Stimulated activated CD4-positive, alpha-beta T cell treated with anti-CD3 and anti-CD28 coated beads, Interleukin-4, amount 100 ng/mL, for 1 hour (primary cell): ENCODE measurements around the gene CYBRD1.
"Not testable (repeated sequence)": the region's sequence is repeated elsewhere in the genome, so short reads cannot be mapped to it uniquely, and the experiment has no call there.

Source experiments
- DNase-seq: peaks from one replicate; pipeline ENCODE4 v3.0.0-alpha.2; 2020

Gene CYBRD1

GRCh38 chr2:171516793-171517192 lies 5.5 kb upstream of the CYBRD1 start:
- DNase-seq, result no peak

- no peak for DNase-seq
Observed at GRCh38 chr2:171520471-171520870, 1.8 kb upstream of the CYBRD1 start.

- DNase-seq, result no peak
Observed at GRCh38 chr2:171521361-171522051, 768 bp upstream of the CYBRD1 start.

GRCh38 chr2:171522788-171523087 lies 464 bp downstream of the CYBRD1 start:
- no peak for DNase-seq

GRCh38 chr2:171523088-171524017 lies 1.1 kb downstream of the CYBRD1 start:
- peak; percentile 8 for DNase-seq

GRCh38 chr2:171524018-171524401 lies 1.7 kb downstream of the CYBRD1 start:
- DNase-seq, result no peak

GRCh38 chr2:171529914-171530313 lies 7.6 kb downstream of the CYBRD1 start:
- DNase-seq, result no peak

- DNase-seq, result no peak
Observed at GRCh38 chr2:171530378-171530777, 8.1 kb downstream of the CYBRD1 start.

GRCh38 chr2:171530859-171531258 lies 8.6 kb downstream of the CYBRD1 start:
- DNase-seq, result not testable (repeated sequence)

- DNase-seq, result no peak
Observed at GRCh38 chr2:171531291-171531690, 9.0 kb downstream of the CYBRD1 start.

- DNase-seq, result no peak
Observed at GRCh38 chr2:171531836-171532450, 9.7 kb downstream of the CYBRD1 start.

- DNase-seq, result no peak
Observed at GRCh38 chr2:171533331-171533730, 11.1 kb downstream of the CYBRD1 start.

- DNase-seq, result not testable (repeated sequence)
Observed at GRCh38 chr2:171535528-171535927, 13.3 kb downstream of the CYBRD1 start.

- no peak for DNase-seq
Observed at GRCh38 chr2:171540437-171540836, 18.2 kb downstream of the CYBRD1 start.

GRCh38 chr2:171541202-171541887 lies 19.1 kb downstream of the CYBRD1 start:
- no peak for DNase-seq

GRCh38 chr2:171545086-171545485 lies 22.8 kb downstream of the CYBRD1 start:
- no peak for DNase-seq

GRCh38 chr2:171547256-171547655 lies 25.0 kb downstream of the CYBRD1 start:
- no peak for DNase-seq

- DNase-seq, result no peak
Observed at GRCh38 chr2:171547720-171548119, 25.4 kb downstream of the CYBRD1 start.

GRCh38 chr2:171550613-171551012 lies 28.3 kb downstream of the CYBRD1 start:
- DNase-seq, result no peak

- no peak for DNase-seq
Observed at GRCh38 chr2:171551836-171552235, 29.6 kb downstream of the CYBRD1 start.

GRCh38 chr2:171553236-171553635 lies 31.0 kb downstream of the CYBRD1 start:
- DNase-seq, result no peak

GRCh38 chr2:171553858-171554257 lies 31.6 kb downstream of the CYBRD1 start:
- no peak for DNase-seq

GRCh38 chr2:171554991-171555615 lies 32.8 kb downstream of the CYBRD1 start:
- no peak for DNase-seq
